MM.1S (cell line): ENCODE measurements around the gene CBFA2T3.

ENCODE experiments used
- DNase-seq: peaks from one replicate; pipeline ENCODE4 v3.0.0-alpha.2; 2015
- H2AFZ ChIP-seq: fragments of 300-600 bp; sonication (generic); 2 replicates; pipeline ENCODE4 v1.6.0; 2016; ENCODE audit warnings: antibody characterized with exemption, low read length
- H3F3A ChIP-seq: fragments of 300-600 bp; sonication (generic); 2 replicates; pipeline ENCODE4 v1.6.1; 2016; ENCODE audit warnings: mild to moderate bottlenecking, antibody characterized with exemption, low read length, moderate library complexity, mixed read lengths; ENCODE audit not compliant: insufficient read depth
- H3K27ac ChIP-seq: fragments of 300-600 bp; sonication (generic); 2 replicates; pipeline ENCODE4 v1.5.1; 2016; ENCODE audit warnings: mild to moderate bottlenecking, low read length
- H3K27me3 ChIP-seq: fragments of 300-600 bp; sonication (generic); replicated peaks from 2 replicates; pipeline ENCODE4 v1.6.0; 2016; ENCODE audit warnings: low read length; ENCODE audit not compliant: insufficient read depth
- H3K36me3 ChIP-seq: fragments of 300-600 bp; sonication (generic); replicated peaks from 2 replicates; pipeline ENCODE4 v1.6.1; 2016; ENCODE audit warnings: mild to moderate bottlenecking, low read length, mixed read lengths; ENCODE audit not compliant: insufficient read depth
- H3K4me1 ChIP-seq: fragments of 300-600 bp; sonication (generic); 2 replicates; pipeline ENCODE4 v1.6.1; 2016; ENCODE audit warnings: low read length, mixed read lengths
- H3K4me2 ChIP-seq: fragments of 300-600 bp; sonication (generic); 2 replicates; pipeline ENCODE4 v1.6.0; 2016; ENCODE audit warnings: low read depth, low read length
- H3K4me3 ChIP-seq: fragments of 300-600 bp; sonication (generic); 2 replicates; pipeline ENCODE4 v1.5.1; 2016; ENCODE audit warnings: low read length, mixed read lengths
- H3K79me2 ChIP-seq: fragments of 300-600 bp; sonication (generic); 2 replicates; pipeline ENCODE4 v1.6.1; 2016; ENCODE audit warnings: mixed run types, low read length, mixed read lengths
- H3K9ac ChIP-seq: fragments of 300-600 bp; sonication (generic); 2 replicates; pipeline ENCODE4 v1.6.1; 2016; ENCODE audit warnings: low read length, mixed read lengths
- H3K9me2 ChIP-seq: fragments of 300-600 bp; sonication (generic); replicated peaks from 2 replicates; pipeline ENCODE4 v1.6.1; 2016; ENCODE audit warnings: mild to moderate bottlenecking, low read length, mixed read lengths; ENCODE audit not compliant: insufficient read depth
- H3K9me3 ChIP-seq: fragments of 300-600 bp; sonication (generic); replicated peaks from 2 replicates; pipeline ENCODE4 v1.6.1; 2016; ENCODE audit warnings: mild to moderate bottlenecking, low read length, mixed read lengths; ENCODE audit not compliant: insufficient read depth
- H4K20me1 ChIP-seq: fragments of 300-600 bp; sonication (generic); 2 replicates; pipeline ENCODE4 v1.6.1; 2016; ENCODE audit warnings: mild to moderate bottlenecking, low read length, moderate library complexity, mixed read lengths; ENCODE audit not compliant: insufficient read depth
- EZH2 ChIP-seq: fragments of 300-600 bp; sonication (generic); optimal IDR thresholded peaks from 2 replicates; pipeline ENCODE3; 2017; ENCODE audit warnings: low read depth, mild to moderate bottlenecking, antibody characterized with exemption, low read length, mixed read lengths
- EZH2phosphoT487 ChIP-seq: fragments of 300-600 bp; sonication (generic); IDR thresholded peaks from 2 replicates; pipeline ENCODE4 v1.6.1; 2018; ENCODE audit warnings: antibody characterized with exemption, low read length
- TF ChIP-seq, protein P1 (sequence below): fragments of 300-600 bp; sonication (generic); IDR thresholded peaks from 2 replicates; pipeline ENCODE4 v1.5.1; 2016; ENCODE audit warnings: antibody characterized with exemption, low read length, mixed read lengths

The CBFA2T3 gene

DNA sequence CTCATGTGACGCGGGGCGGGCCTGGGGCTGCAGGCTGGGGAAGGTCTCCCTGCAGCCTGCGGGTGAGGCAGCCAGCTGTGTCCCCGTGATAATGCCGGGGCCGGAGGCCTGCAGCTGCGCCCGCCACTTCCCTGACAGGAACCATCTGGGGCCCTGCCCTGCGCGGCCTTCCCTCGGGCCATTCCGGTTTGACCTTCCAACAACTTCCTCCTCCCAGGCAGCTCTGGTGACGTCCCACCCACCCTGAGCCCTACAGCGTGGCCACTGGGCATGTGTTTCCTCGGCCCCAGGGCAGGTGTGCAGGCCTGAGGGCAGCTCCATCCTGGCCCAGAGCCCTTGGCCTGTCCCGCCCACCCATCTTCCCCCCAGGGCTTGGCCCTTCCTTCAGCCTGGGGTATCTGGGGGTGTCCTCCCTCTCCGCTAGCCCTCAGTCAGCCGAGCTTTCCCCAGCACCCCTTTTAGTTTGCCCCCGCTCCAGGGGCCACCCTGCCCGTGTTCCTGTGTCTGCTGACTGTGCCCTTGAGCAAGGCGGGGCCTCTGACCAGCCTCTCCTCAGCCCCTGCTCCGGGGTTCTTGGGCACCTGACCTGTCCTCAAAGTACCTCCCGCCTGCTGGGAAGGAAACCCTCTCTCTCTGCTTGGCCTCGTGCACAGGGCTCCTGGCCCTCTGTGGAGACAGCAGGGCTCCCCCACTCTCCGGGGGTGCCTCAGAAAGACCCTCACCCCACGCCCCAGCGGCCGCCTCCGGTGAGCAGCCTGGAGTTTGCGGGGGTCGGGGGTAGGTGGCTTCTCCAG, at the start of gene CBFA2T3:
Gene CBFA2T3 (minus strand): TSS at position 190 of the 794 bp plus-strand sequence. CDS start 400 bp downstream, outside the sequence.
- Histone ChIP-seq H3K27me3 (no peaks in the 10 kb centered on the region), H3K9me3 (no peaks in the 10 kb centered on the region), H3K9ac (peak within 1 kb of the TSS; percentile 83), H2AFZ (no peak within 1 kb of the TSS), H3K4me2 (peak within 1 kb of the TSS; percentile 95), H3K79me2 (peaks cover 69% of the 10 kb centered on the region), H3K27ac (peak within 1 kb of the TSS; percentile 88), H3K36me3 (no peaks in the 10 kb centered on the region), H4K20me1 (no peaks in the 10 kb centered on the region), H3K4me3 (peak within 1 kb of the TSS; percentile 79), H3K9me2 (no peaks in the 10 kb centered on the region), H3K4me1 (peaks cover 7% of the 10 kb centered on the region; the same call in 1 of the 2 replicates), H3F3A (peaks cover 12% of the 10 kb centered on the region; the same call in 1 of the 2 replicates)
- TF ChIP-seq EZH2phosphoT487 (no peak), EZH2 (no peak)
- TF ChIP-seq, protein P1, sequence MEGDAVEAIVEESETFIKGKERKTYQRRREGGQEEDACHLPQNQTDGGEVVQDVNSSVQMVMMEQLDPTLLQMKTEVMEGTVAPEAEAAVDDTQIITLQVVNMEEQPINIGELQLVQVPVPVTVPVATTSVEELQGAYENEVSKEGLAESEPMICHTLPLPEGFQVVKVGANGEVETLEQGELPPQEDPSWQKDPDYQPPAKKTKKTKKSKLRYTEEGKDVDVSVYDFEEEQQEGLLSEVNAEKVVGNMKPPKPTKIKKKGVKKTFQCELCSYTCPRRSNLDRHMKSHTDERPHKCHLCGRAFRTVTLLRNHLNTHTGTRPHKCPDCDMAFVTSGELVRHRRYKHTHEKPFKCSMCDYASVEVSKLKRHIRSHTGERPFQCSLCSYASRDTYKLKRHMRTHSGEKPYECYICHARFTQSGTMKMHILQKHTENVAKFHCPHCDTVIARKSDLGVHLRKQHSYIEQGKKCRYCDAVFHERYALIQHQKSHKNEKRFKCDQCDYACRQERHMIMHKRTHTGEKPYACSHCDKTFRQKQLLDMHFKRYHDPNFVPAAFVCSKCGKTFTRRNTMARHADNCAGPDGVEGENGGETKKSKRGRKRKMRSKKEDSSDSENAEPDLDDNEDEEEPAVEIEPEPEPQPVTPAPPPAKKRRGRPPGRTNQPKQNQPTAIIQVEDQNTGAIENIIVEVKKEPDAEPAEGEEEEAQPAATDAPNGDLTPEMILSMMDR, result no peak
- peak; percentile 69 for DNase-seq

DNA sequence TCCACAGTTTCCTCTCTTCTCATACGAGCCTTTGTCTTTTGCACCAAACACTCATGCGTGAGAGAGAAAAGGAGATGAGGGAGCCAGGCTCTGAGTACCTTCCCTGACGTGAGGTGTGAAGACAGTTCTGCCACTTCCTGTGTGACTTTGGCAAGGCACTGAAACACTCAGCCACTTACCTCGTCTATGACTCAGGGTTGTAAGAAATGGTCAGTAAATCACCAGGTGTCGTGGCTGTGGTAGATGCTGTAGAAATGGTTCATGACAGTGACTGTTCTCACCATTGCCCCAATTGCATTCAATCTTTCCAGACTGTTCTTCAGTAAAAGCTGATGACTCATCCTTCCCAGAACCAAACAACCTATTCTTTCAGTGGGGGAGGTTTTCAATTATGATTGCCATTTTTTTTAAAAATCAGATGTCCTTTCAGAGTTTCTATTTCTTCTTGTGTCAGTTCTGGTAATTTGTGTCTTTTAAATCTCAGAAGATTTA, 49.2 kb upstream of the CBFA2T3 start:
- Histone ChIP-seq H3K27ac (no peak overlapping the region), H3K4me2 (no peak overlapping the region), H3K27me3 (peaks cover 5% of the 10 kb centered on the region; the same call in 1 of the 2 replicates), H3K36me3 (no peaks in the 10 kb centered on the region), H3K9me2 (no peaks in the 10 kb centered on the region), H3K9ac (no peak overlapping the region), H3F3A (no peaks in the 10 kb centered on the region), H3K4me1 (no peaks in the 10 kb centered on the region), H3K9me3 (no peaks in the 10 kb centered on the region), H3K79me2 (no peaks in the 10 kb centered on the region), H2AFZ (no peak overlapping the region), H3K4me3 (no peak overlapping the region), H4K20me1 (no peaks in the 10 kb centered on the region)
- no peak for DNase-seq
- no peak for TF ChIP-seq EZH2
- TF ChIP-seq, protein P1, result no peak
- no peak for TF ChIP-seq EZH2phosphoT487

DNA sequence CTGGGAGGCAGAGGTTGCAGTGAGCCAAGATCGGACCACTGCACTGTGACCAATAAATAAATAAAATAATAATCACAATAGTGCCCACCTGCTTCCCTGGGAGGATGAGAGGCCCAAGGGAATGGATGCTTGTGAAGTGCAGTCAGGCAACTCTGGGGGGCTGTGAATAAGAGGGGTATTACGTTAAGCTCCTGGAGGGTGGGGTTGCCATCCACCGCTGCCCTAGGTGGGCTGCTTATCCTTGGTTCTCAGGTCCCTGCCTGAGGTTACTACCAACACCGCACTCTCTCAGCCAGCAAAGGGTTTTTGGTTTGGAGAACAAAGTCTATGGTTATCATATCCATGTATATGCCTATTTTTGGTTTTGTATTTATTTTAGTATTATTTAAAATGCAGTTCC, 48.6 kb upstream of the CBFA2T3 start:
- Histone ChIP-seq H3K27ac (no peak overlapping the region), H3K9me2 (no peaks in the 10 kb centered on the region), H3K79me2 (no peaks in the 10 kb centered on the region), H3K9me3 (no peaks in the 10 kb centered on the region), H3K4me3 (no peak overlapping the region), H3K4me2 (no peak overlapping the region), H3F3A (no peaks in the 10 kb centered on the region), H3K4me1 (no peaks in the 10 kb centered on the region), H3K27me3 (peaks cover 8% of the 10 kb centered on the region; the same call in 1 of the 2 replicates), H2AFZ (no peak overlapping the region), H4K20me1 (no peaks in the 10 kb centered on the region), H3K9ac (no peak overlapping the region), H3K36me3 (no peaks in the 10 kb centered on the region)
- no peak for DNase-seq
- TF ChIP-seq EZH2, result no peak
- no peak for TF ChIP-seq EZH2phosphoT487
- TF ChIP-seq, protein P1, result no peak
